Chondrocyte (in vitro differentiated cells): ENCODE results near the gene MAP2K7. TPM values are rescaled to one million over a fixed set of nuclear protein-coding genes. Genes with fewer than 3 reads are reported as not detected.
"Not testable (repeated sequence)": the region's sequence is repeated elsewhere in the genome, so short reads cannot be mapped to it uniquely, and the experiment has no call there.

Experiments used
- DNase-seq: peaks from one replicate; pipeline ENCODE4 v3.0.0; 2021; ENCODE audit warnings: mixed read lengths, low spot score
- H3K27ac Mint-ChIP-seq: one replicate; pipeline ENCODE4 v1.8.0; 2021; ENCODE audit warnings: mild to moderate bottlenecking, moderate library complexity, mixed read lengths; ENCODE audit not compliant: unreplicated experiment
- H3K27me3 Mint-ChIP-seq: 2 replicates; pipeline ENCODE4 v1.8.0; 2021; ENCODE audit warnings: low read depth, mixed read lengths
- H3K36me3 Mint-ChIP-seq: 2 replicates; pipeline ENCODE4 v1.8.0; 2021; ENCODE audit warnings: low read depth, mixed read lengths
- H3K4me1 Mint-ChIP-seq: 2 replicates; pipeline ENCODE4 v1.8.0; 2021; ENCODE audit warnings: low read depth, mild to moderate bottlenecking, mixed read lengths
- H3K4me3 Mint-ChIP-seq: one replicate; pipeline ENCODE4 v1.8.0; 2021; ENCODE audit warnings: mild to moderate bottlenecking, moderate library complexity, mixed read lengths; ENCODE audit not compliant: unreplicated experiment
- H3K9me3 Mint-ChIP-seq: 2 replicates; pipeline ENCODE4 v1.8.0; 2021; ENCODE audit warnings: low read depth, mixed read lengths
- total RNA-seq: library from RNA; stranded (reverse); gene quantifications from 3 replicates; pipeline ENCODE4 v1.2.1, GENCODE V29; 2021
- TF ChIP-seq, protein P1 (sequence below): fragments of 200-600 bp; sonication (generic); IDR thresholded peaks from 2 replicates; pipeline ENCODE4 v1.5.0; 2021; ENCODE audit warnings: antibody characterized with exemption, mild to moderate bottlenecking, moderate library complexity

The MAP2K7 gene
- total RNA-seq, 1 donor from 2014 or later: 24.4 TPM

- Mint-ChIP-seq H3K27ac (peak overlapping the region; percentile 100), H3K27me3 (no peaks in the 10 kb centered on the region), H3K4me1 (peaks cover 32% of the 10 kb centered on the region), H3K4me3 (peak overlapping the region; percentile 60), H3K36me3 (peaks cover 2% of the 10 kb centered on the region), H3K9me3 (no peaks in the 10 kb centered on the region)
- TF ChIP-seq, protein P1, sequence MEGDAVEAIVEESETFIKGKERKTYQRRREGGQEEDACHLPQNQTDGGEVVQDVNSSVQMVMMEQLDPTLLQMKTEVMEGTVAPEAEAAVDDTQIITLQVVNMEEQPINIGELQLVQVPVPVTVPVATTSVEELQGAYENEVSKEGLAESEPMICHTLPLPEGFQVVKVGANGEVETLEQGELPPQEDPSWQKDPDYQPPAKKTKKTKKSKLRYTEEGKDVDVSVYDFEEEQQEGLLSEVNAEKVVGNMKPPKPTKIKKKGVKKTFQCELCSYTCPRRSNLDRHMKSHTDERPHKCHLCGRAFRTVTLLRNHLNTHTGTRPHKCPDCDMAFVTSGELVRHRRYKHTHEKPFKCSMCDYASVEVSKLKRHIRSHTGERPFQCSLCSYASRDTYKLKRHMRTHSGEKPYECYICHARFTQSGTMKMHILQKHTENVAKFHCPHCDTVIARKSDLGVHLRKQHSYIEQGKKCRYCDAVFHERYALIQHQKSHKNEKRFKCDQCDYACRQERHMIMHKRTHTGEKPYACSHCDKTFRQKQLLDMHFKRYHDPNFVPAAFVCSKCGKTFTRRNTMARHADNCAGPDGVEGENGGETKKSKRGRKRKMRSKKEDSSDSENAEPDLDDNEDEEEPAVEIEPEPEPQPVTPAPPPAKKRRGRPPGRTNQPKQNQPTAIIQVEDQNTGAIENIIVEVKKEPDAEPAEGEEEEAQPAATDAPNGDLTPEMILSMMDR: no peak
- DNase-seq: no peak
Observed at GRCh38 chr19:7928334-7928706, 24.6 kb downstream of the MAP2K7 start.

GRCh38 chr19:7928741-7929701 lies 25.3 kb downstream of the MAP2K7 start:
- TF ChIP-seq, protein P1: peak; percentile 70
- H3K36me3 Mint-ChIP-seq: peaks cover 2% of the 10 kb centered on the region
- peak; percentile 84 for DNase-seq
- H3K4me1 Mint-ChIP-seq: peaks cover 31% of the 10 kb centered on the region
- H3K9me3 Mint-ChIP-seq: no peaks in the 10 kb centered on the region
- peak overlapping the region; percentile 60 for H3K4me3 Mint-ChIP-seq
- peak overlapping the region; percentile 100 for H3K27ac Mint-ChIP-seq
- no peaks in the 10 kb centered on the region for H3K27me3 Mint-ChIP-seq

GRCh38 chr19:7930030-7930429 lies 26.4 kb downstream of the MAP2K7 start:
- Mint-ChIP-seq H3K4me1 (peaks cover 28% of the 10 kb centered on the region), H3K27ac (peak overlapping the region; percentile 100)
- not testable (repeated sequence) for H3K36me3 Mint-ChIP-seq, H3K4me3 Mint-ChIP-seq, DNase-seq, H3K27me3 Mint-ChIP-seq, H3K9me3 Mint-ChIP-seq

- TF ChIP-seq, protein P1: no peak
- H3K27ac Mint-ChIP-seq: peak overlapping the region; percentile 100
- H3K9me3 Mint-ChIP-seq: no peaks in the 10 kb centered on the region
- H3K36me3 Mint-ChIP-seq: peaks cover 9% of the 10 kb centered on the region
- no peaks in the 10 kb centered on the region for H3K27me3 Mint-ChIP-seq
- peaks cover 28% of the 10 kb centered on the region for H3K4me1 Mint-ChIP-seq
- H3K4me3 Mint-ChIP-seq: no peak overlapping the region
- no peak for DNase-seq
Observed at GRCh38 chr19:7930765-7931164, 27.1 kb downstream of the MAP2K7 start.

DNA sequence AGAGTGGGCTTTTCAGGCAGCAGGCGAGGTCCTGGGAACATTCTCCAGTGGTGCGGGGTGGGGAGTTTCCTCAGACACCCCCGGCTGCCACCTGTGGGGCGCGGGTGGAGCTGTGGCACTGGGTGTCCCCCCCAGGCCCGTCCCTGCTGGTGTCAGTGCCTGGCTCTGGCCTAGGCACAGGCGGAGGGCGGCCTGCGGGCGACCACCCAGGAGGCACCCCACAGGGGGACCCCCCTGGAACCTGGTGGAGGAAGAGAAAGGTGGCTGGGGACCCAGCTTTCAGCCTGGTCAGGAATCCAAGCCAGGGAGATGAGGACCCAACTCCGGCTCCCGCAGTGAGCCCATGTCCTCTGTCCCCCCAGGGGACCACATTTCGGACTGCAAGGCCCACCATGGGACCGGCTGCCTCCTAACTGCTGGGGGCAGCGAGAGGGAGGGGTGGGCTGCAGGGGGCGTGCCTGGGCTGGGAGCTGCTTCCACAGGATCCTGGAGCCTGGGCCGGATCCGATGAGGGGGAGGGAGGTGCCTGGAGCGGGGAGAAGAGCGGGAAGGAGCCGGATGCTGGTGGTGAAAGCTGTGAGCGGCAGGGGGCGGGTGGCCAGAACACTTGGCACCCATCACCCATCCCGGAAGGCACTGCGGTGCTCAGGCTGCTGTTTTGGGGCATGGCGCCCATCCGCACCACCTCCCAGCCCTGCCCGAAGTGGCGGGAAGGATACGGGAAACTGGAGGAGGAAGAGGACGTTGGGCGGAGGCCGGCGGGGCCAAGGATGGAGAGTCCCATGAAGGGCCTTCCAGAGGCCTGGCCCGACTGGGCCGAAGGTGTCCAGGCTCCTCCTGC lies 27.8 kb downstream of the MAP2K7 start:
- Mint-ChIP-seq H3K27me3 (no peaks in the 10 kb centered on the region), H3K9me3 (no peaks in the 10 kb centered on the region), H3K4me1 (peaks cover 26% of the 10 kb centered on the region), H3K36me3 (peaks cover 9% of the 10 kb centered on the region), H3K27ac (peak overlapping the region; percentile 100), H3K4me3 (no peak overlapping the region)
- peak; percentile 92 for DNase-seq
- TF ChIP-seq, protein P1: no peak
